C4-2B (cell line): ENCODE measurements around the gene TOR1AIP2.

Source experiments
- CTCF ChIP-seq: fragments of 450-650 bp; conservative IDR thresholded peaks from 2 replicates; pipeline ENCODE4 v1.5.1; 2017; ENCODE audit warnings: mild to moderate bottlenecking
- ZFX ChIP-seq: fragments of 450-650 bp; IDR thresholded peaks from 2 replicates; pipeline ENCODE4 v1.6.1; 2017

GRCh38 chr1:179828554-179829110 lies 49.0 kb downstream of the TOR1AIP2 start:
- no peak for TF ChIP-seq CTCF
- TF ChIP-seq ZFX = no peak
